NCI-H226 (cell line): Measurements from ENCODE around the gene EFHD1.
"Not testable (repeated sequence)": the region's sequence is repeated elsewhere in the genome, so short reads cannot be mapped to it uniquely, and the experiment has no call there.

Experiments used
- DNase-seq: peaks from one replicate; pipeline ENCODE4 v3.0.0-alpha.2; 2015

EFHD1 gene

DNA sequence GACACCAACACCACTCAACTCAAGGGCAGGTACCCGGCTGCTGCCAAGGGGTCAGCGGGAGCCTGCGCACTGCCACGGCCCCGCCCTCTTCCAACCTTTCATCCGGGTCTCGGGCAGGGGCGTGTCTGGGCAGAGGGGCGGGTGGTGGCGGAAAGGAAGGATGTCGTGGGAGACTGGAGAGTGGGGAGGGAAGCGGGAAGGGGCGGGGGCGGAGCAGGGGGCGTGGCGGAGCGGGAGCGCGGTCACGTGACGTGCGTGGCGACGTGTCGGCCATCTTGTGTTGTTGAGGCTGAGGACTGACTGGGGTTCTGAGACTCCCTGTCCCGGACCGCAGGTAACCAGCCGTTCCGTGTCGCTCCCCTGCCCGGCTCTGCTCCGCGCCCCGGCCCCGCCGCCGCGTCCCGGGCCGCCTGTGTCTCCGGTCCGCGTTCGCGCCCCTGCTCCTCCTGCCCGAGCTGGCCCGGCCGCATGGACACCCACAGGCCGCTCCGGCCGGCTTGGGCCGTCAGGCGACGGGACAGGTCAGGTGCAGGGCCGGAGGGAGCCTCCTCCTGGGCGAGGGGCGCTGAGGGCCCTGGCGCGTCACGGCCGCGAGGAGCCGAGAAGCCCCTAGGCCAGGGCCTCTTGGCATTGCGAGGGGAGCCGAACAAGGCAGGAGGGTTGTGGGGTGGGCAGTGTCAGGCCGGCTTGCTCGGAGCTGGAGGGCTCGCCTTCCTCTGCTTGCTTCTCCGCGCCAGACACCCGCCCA lies 63.8 kb downstream of the EFHD1 start, which contains the start of gene GIGYF2:
Gene GIGYF2 (plus strand): TSS at position 273 of the 748 bp plus-strand sequence. CDS start 37,867 bp downstream, outside the sequence.
- DNase-seq, result peak; percentile 89

DNA sequence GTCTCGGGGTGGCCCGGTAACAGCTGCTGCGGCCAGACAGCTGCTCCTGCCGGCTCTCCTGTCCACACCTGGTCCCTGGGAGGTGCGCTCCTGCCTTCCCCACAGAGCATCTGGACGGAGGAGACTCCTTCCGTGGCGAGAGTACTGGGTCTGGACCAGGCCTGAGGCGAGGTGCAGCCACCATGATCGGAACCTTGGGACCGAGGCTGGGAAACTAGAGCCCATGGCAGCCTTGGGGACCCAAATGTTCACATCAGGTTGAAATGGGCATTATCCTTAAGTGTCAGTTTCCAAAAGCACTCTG lies 64.4 kb downstream of the EFHD1 start:
- DNase-seq, result no peak

DNA sequence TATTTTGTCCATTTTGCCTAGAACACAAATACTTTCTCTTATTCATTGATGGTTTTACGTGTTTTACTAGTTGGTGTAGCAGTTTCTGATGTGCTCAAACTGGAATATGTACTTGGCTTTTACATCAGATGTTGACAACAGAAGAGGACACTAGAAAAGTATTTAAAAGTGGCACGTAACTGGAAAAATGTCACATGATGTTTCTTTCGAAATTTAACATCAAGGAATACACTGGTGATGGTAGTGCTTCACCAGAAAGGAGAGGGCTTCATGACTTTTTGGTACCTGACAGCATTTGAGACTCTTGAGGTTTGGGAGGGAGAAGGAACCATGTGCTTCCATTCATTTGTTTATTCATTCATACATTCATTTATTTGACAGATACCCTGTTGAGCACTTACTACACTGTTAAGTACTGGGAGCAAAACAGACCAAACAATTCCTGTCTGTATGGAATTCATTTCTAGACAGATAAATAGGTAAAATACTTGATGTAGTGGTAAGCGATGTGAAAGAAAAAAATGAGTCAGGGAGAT lies 65.2 kb downstream of the EFHD1 start:
- no peak for DNase-seq

DNA sequence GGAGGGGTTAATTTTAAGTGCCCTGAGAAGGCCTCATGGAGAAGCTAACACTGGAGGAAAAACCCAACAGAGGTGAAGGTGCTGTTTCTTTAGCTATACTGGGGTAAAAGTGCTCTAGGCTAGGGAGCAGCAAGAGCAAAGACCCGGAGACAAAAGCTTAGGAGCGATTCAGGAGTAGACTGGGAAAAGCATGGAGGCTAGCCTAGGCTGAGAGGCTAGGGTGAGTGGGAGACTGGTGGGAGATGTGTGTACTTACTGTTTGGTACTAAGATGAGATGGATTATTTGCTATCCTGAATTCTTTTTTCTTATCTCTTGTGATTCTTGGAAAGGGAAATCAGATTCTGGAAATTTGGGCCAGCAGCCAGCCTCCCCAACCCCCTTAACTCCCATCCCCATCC lies 65.7 kb downstream of the EFHD1 start:
- no peak for DNase-seq

DNA sequence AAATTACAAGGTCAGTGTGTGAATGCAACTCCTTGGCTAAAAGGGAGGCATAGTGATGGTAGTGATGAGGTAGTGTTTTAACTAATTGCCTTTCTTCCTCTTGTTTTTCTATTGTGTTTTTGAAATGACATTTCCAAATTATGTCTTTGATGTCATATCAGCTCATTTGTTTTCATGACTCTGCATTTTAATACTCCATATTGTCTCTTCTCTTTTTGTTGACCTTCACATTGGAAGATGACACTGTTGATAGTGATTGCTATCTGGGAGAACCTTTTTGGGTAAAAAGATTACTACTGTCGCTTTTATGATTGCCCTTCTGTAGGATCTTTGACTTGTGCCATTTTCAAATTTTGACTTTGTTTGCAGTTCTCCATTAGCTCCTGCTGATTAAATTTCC lies 66.8 kb downstream of the EFHD1 start:
- DNase-seq, result no peak

DNA sequence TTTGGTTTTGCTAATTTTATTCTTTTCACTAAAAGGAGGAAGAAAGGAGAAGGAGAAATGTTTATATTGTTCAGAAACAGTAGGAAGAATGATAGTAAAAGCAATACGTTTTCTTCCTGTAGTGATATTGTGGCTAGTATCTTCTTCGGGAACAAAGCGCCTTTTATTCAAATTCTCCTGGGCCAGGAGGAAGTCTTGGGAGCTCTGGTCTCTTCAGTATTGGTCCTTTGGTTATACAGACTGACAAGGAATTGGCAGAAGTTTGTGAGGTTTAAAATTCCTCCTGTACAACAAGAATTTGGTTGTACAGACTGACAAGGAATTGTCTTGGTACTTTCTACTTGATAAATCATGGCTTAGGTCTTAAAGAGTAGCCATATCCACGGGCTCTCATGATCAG lies 73.7 kb downstream of the EFHD1 start:
- no peak for DNase-seq

DNA sequence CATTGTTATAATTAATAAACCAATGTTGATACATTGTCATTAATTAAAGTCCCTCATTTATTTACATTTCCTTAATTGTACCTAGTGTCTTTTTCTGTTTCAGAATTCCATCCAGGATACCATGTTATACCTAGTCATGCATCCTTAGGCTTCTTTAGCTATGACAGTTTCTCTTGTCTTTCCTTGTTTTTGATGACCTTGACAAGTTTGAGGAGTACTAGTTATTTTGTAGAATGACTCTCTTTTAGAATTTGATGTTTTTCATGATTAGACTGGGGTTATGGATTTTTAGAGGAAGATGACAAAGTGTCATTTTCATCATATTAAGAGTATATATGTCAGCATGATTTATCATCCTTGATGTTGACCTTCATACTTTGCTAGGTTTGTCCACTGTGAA lies 80.1 kb downstream of the EFHD1 start:
- DNase-seq, result no peak

DNA sequence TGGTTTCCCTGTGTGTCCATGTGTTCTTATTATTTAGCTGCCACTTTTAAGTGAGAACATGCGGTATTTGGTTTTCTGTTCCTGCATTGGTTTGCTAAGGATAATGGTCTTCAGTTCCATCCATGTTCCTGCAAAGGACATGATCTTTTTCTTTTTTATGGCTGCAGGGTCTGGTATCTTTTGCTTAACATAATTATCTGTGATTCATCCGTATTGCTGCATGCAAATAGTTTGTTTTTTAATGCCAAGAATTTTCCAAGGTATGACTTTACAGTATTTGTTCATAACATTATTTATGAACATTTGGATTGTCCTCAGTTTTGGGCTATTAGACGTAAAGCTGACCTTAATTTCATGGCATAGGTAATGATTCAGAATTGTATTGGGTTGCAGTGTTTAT lies 81.6 kb downstream of the EFHD1 start:
- no peak for DNase-seq

DNA sequence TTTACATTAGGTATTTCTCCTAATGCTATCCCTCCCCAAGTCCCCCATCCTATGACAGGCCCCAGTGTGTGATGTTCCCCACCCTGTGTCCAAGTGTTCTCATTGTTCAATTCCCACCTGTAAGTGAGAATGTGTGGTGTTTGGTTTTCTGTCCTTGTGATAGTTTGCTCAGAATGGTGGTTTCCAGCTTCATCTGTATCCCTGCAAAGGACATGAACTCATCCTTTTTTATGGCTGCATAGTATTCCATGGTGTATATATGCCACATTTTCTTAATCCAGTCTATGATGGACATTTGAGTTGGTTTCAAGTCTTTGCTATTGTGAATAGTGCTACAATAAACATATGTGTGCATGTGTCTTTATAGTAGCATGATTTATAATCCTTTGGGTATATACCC lies 86.7 kb downstream of the EFHD1 start:
- DNase-seq, result not testable (repeated sequence)

DNA sequence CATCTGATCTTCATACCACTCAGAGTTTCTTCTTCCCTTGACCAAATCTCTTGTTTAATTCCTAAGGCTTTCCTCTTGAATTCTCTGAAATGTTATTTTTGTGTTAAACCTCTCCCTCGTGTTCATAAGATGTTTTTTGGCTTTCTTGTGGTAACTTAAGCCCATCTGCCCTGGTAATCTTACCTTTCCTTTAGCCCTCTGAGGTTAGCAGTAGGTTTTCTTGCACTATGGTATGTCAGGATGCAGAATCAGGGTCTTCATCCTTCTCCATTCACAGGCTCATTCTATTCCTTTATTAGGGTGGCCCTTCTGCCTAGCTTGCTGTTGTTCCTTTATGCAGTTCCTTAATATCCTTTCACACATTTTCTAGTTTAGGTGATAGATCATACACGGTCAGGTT lies 87.9 kb downstream of the EFHD1 start:
- DNase-seq, result no peak

DNA sequence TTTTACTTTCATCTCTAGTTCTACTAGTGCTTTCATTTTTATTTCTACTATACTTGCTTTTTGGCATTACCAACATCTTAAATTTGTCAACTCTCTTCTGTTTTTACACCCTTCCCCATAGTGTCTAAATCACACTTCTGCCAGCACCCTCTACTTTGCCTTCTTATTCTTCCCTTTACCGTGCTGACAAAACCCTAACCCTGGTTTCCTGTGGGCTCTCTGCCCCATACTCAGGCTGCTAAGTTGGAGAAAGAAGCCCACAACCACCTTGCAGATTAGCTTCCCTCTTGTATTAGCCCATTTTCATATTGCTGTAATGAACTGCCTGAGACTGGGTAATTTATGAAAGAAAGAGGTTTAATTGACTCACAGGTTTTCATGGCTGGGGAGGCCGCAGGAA lies 88.5 kb downstream of the EFHD1 start:
- no peak for DNase-seq

DNA sequence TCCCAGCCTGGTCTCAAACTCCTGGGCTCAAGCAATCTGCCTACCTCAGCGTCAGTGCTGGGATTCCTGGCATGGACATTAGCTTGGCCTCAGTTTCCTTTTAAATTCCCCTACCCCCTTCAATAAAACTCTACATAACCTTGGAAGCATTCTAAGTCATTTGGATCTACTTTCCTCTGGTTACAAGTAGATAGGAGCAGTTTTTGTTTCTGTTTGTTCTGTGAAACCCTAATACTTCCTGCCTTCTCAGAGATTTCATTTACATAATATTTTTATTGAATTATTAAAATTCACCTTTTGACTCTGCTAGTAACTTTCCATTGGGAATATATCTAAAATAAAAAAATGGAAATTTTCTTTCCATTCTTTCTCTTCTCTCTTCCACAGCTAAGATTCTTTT lies 89.6 kb downstream of the EFHD1 start:
- DNase-seq, result no peak

DNA sequence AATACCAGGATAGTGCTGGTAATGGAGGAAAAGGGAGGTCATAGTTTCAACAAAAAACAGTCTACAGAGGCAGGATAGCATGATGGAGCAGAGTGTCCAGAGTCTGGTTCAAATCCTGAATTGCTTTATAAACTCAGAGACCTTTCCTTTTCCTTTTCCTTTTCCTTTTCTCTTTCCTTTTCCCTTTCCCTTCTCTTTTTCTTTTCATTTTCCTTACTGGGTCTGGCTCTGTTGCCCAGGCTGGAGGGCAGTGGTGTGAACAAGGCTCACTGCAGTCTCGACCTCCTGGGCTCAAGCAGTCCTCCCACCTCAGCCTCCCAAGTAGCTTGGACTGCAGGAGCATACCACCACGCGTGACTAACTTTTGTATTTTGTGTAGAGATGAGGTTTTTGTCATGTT lies 95.4 kb downstream of the EFHD1 start:
- DNase-seq, result no peak

DNA sequence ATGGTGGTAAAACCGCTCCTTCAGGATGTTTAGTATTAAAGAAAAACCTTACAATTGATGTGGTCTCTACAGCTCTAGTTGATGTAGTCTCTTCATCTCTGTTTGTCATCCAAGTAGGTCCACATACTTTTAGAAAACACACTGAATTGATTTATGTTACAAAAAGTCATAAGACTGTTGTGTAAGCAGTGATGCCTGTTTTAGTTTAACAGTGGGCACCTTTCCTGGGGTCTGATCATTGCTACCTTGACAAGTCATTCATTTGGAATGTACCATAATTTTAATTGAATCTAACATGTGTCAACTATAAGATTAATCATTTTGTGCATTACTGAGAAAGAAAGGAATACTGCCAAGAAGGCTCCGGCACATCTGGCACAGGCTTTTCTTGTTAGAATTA lies 98.1 kb downstream of the EFHD1 start:
- no peak for DNase-seq
